Measurements from ENCODE around the gene SCYGR1.
"Not testable (repeated sequence)": the region's sequence is repeated elsewhere in the genome, so short reads cannot be mapped to it uniquely, and the experiment has no call there.

SCYGR1 gene, protein sequence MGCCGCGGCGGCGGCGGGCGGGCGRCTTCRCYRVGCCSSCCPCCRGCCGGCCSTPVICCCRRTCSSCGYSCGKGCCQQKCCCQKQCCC

DNA sequence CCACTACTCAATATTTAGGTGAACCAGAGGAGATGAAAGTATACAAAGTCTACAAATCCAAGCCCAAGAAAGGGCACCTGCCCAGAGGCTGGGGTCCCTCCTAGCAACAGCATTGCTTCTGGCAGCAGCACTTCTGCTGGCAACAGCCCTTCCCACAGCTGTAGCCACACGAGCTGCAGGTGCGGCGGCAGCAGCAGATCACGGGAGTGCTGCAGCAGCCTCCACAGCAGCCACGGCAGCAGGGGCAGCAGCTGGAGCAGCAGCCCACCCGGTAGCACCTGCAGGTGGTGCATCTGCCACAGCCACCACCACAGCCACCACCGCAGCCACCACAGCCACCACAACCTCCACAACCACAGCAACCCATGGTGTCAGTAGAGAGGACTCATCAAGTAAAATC, at the start of gene SCYGR1:
SCYGR1 (minus strand) TSS at position 367 of the 400 bp plus-strand sequence; CDS start at position 367, 0 bp downstream.
- not testable (repeated sequence) for DNase-seq (ENCODE audit: low read depth in 1 of 2, low spot score in 1 of 2)

DNA sequence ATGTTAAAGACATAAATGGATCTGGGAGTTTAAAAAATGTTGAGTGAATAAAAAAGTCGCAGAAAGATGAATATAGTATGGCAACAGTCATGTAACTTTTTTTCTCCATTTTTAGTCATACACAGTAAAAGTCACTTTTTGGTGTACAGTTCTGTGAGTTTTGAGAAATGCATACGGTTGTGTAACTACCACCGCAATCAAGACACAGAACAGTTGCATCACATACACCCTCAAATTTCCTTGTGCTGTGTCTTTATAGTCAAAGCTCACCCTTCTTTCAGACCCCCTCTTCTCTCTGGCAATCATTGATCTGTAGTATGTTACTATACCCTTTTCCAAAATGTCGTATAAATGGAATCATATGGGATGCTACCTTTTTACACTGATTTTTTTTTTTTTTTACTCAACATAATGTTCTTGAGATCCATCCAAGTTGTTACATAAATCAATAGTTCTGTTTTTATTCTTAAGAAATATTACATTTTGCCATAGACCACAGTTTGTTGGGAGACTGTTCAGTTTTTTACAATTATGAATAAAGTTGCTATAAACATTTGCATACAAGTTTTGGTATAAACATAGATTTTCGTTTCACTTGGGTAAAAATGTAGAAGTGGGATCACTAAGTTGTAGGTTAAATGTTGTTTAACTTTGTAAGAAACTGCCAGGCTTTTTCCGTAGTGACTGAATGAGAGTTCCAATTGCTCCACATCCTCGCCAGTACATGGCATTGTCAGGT, 48.9 kb upstream of the SCYGR1 start:
- DNase-seq (ENCODE audit: low read depth in 1 of 2, low spot score in 1 of 2), result no peak

- no peak for DNase-seq (ENCODE audit: low read depth in 1 of 2, low spot score in 1 of 2)
Observed at GRCh38 chr2:227433171-227433570, 45.4 kb upstream of the SCYGR1 start.

DNA sequence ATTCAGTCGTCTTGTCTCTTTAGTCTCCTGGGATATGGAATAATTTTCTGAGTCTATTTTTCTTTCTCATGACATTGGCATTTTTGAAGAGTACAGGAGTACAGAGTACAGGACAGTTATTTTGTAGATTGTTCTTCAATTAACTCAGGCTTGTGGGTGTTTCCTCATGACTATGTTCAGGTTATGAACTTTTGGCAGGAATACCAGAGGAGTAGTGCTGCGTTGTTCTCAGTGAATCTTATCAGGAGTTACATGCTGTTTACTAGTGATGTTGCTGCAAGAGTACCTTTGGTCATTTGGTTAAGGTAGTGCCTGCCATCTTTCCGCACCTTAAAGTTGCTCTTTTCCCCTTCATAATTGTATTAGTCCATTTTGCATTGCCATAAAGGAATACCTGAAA, 42.9 kb upstream of the SCYGR1 start:
- DNase-seq (ENCODE audit: low read depth in 1 of 2, low spot score in 1 of 2), result no peak

- DNase-seq (ENCODE audit: low read depth in 1 of 2, low spot score in 1 of 2), result no peak
Observed at GRCh38 chr2:227428731-227429285, 41.1 kb upstream of the SCYGR1 start.

DNA sequence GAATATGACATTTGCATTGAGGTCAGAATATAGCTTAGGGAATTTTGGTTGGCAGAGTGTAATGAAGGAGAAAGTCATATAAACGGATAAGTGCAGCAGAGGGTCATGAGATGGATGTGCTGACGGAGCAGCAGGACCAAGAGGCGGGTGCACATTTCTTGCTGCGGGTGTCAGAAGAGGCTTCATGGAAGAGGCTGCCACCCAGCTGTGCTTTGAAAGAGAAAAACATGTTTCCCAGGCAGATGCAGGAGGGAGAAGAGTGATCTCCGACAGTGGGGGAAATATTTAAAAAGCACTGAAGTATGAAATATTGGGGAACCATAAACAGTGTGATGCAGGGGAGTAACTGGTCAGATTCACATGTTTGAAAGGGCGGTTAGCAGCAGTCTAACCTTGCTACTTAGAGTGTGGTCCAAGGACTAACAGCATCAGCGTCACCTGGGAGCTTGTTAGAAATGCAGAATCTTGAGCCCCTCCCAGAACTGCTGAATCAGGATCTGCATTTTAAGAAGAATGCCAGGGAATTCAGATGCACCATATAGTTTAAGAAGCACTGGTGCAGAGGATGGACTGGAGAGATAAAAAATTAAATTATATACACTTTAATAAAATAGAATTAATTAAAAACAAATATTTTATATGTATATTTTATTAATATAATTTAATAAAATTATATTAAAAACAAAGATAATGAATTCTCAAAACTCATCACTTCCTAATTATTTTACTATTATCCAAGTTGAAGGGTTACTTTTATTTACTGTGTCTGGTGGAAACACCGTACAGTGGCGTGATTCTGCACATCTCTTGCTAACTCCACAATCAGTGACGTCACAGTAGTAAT, 36.1 kb upstream of the SCYGR1 start:
- DNase-seq (ENCODE audit: low read depth in 1 of 2, low spot score in 1 of 2), result no peak

DNA sequence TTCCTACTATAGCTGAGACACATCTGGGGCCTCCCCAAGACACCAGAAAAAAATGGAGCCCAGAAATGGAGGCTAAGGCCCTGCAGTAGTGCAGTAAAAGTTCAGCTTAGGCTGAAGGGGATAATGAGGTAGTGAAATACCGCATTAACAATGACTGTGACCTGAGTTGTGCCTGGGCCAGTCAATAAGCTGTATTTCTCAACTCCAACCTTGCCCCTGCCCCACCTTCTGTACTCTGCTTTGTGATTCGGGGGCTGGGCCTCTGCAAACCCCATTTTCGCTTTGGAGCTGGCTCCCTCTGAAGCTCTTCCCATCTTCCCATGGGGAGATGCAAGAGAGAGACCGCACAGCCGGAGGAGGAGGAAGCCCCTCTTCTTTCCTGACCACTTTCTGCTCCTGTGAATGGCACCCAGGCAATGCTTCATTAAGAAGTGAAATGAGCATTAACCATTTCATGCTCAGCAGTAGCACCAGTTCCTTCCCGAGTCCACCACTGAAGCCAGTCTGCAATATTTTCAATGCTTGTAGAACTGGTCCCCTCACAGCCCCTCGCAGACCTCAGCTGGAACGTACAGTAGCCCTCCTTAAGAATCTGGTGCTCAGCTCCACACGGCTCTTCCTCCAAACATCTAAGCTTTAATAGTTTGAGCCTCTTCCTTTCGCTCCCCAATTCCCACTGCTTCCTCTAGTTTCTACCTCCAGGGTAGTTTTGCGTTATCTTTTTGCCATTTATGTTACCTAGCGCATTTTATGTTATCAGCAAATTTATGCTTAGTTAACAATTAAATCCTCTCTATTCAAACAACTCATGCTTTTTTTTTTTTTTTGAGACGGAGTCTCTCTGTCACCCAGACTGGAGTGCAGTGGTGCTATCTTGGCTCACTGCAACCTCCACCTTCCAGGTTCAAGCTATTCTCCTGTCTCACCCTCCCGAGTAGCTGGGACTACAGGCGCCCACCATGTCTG, 32.6 kb upstream of the SCYGR1 start:
- no peak for DNase-seq (ENCODE audit: low read depth in 1 of 2, low spot score in 1 of 2)

DNA sequence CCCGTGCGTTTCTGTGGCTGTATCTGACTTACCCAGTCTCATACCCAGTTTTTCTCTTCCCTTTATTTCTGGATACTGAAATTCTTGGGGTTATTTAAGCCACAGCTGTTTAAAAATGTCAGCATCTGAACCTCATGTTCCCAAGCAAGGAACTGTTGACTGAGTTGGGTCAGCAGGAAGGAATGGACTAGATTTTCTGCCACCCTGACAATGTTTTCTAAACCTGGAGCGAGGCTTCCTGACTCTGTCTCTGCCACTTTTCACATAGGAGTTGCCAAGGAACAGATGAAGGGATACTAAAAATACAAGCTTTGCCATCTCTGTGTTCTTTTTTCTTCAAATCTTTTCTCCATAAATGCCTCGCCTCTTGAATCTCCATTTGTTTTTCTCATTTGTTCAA, 29.0 kb upstream of the SCYGR1 start:
- no peak for DNase-seq (ENCODE audit: low read depth in 1 of 2, low spot score in 1 of 2)

DNA sequence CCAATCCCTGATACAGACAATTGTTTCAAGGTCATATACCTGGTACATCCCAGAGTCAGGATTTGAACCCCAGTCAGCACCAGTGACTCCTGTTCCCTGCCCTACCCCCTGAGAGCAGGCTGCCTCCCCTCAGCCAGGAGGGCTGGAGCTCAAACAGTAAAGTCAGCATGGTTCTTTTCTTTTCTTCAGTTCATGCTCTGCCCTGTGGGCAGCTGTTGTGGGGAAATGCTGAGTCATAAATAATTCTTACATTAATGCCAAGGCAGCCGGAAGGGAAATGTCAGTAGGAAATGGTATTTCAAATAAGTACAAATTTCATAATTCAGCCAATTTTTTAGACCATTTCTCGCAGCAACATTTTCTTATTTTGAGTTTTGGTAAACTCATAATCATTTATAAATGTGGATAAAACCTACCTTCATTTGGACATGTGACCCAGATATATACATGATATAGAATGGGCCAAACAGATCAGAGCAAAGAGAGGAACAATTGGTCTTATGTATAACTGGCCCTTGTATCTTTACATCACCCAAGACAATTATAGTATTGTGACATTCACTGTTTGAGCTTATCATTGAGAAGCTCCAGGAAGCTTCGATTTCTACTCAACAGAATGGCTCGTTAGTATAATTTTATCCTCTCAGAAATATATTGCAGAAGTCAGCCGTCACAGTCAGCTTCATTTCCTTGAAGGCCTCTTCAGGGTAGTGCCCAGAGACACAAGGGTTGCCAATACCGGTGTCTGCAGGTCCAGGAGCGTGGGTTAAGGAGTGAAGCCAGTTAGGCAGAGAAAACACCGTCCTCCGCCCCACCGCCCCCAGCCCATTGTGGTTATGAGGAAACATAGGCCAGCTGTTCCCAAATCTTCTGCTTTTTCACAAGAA, 28.0 kb upstream of the SCYGR1 start:
- no peak for DNase-seq (ENCODE audit: low read depth in 1 of 2, low spot score in 1 of 2)

- no peak for DNase-seq (ENCODE audit: low read depth in 1 of 2, low spot score in 1 of 2)
Observed at GRCh38 chr2:227414846-227415245, 27.1 kb upstream of the SCYGR1 start.

DNA sequence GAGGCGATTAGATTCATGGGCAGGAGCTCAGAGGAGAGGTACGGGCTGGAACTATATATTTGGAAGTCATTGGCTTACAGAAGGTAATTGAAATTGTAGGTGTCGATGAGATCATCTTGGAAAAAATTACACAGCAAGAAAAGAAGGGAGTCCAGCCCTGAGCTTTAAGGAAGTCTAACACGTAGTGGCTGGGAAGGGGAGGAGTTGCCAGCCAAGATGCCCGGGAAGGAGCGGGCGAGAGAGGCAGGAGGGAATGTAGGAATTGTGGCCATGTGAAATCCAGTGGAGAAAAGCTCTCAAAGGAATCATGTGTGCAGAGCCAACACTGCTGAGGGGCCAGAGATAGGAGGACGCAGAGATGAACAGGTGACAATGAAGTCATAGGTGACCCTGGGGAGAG, 25.6 kb upstream of the SCYGR1 start:
- no peak for DNase-seq (ENCODE audit: low read depth in 1 of 2, low spot score in 1 of 2)

GRCh38 chr2:227412877-227413276, 25.1 kb upstream of the SCYGR1 start:
- DNase-seq (ENCODE audit: low read depth in 1 of 2, low spot score in 1 of 2), result no peak

GRCh38 chr2:227411990-227412350, 24.2 kb upstream of the SCYGR1 start:
- no peak for DNase-seq (ENCODE audit: low read depth in 1 of 2, low spot score in 1 of 2)

DNA sequence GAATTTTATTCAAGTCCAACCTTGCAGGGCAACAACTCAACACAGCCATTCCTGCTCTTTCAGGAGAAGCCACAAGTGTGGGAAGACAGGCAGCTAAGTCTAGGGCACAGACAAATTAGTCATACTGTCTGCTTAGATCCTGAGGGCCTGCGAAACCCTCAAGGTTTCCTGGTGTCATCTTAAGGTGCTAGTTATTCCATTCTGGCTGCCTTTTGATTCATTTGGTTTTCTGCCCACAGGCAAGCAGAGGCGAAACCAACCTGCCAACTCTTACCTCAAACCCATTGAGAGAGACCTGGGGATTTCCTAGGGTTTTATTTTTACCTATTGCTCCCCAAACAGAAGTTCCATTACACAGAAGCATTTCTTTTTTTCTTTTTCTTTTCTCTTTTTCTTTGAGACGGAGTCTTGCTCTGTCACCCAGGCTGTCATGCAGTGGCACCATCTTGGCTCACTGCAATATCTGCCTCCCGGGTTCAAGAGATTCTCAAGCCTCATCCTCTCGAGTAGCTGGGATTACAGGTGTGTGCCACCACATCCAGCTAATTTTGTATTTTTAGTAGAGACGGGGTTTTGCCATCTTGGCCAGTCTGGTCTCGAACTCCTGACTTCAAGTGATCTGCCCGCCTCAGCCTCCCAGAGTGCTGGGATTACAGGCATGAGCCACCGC, 23.7 kb upstream of the SCYGR1 start:
- DNase-seq (ENCODE audit: low read depth in 1 of 2, low spot score in 1 of 2), result peak in 1 of 2 donors; percentile 22

GRCh38 chr2:227410191-227410590, 22.4 kb upstream of the SCYGR1 start:
- DNase-seq (ENCODE audit: low read depth in 1 of 2, low spot score in 1 of 2), result no peak

- no peak for DNase-seq (ENCODE audit: low read depth in 1 of 2, low spot score in 1 of 2)
Observed at GRCh38 chr2:227407591-227408151, 19.9 kb upstream of the SCYGR1 start.

DNA sequence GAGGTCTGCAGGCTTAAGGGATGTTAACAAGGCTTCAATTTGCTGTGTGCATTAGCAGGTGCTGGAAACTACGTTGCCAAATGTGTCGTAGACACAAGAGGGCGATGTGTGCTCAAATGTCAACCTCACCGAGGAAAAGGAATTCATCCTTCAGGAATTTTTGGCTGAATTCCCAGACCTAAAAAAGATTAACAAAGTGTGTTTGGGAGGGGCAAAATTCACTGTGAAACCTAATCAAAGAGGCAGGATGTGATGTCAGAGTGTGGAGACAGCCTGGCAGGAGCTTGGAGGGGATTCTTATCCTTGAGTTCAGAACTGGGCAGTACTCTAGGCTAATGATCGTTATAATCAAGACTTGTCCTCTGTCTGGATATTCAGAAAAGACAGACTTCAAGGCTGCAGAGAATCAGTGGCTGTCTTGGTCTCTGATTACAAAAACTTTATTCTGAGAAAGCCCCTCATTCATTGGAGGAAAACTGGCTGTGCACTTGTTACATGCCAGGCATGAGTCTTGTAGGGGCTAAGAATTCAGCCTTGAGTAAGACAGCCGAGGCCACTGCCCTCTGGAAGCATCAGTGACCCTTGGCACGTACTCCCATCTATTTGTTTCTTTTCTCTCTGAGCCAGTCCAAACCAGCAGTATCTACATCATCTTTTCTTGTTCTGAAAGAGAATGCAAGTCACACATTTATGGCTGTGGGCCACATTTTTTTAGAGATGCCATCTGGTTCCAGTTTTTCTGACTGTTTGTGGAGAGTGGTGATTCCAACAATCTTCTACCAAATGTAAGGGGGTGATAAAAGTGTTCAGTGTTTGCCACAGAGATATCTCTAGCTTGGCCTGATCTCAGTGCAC, 18.7 kb upstream of the SCYGR1 start:
- DNase-seq (ENCODE audit: low read depth in 1 of 2, low spot score in 1 of 2), result no peak

Data from activated T-helper 1 cell treated with anti-CD3 and anti-CD28 coated beads, Interleukin-2, amount 50 U/mL, for 16 hours (primary cell).